GM12878 (cell line): Measurements from ENCODE around the gene BSCL2. TPM values are rescaled to one million over a fixed set of nuclear protein-coding genes. Genes with fewer than 3 reads are reported as not detected.
A peak's percentile ranks its signal among the peaks of the same experiment; 100 is the strongest.

Source experiments
- ATAC-seq: fragments of 200-7000 bp; cut with Tn5 transposase; 3 replicates; pipeline ENCODE4 v1.9.1; 2020; ENCODE audit warnings: mild to moderate bottlenecking, moderate library complexity
- BruUV-seq: library from RNA; stranded (reverse); fragments of 400-500 nt; replicated peaks from 2 replicates; lab custom pipeline; 2021; lab: Mats Ljungman, UMichigan
- CTCF ChIA-PET: fragments of 300-600 bp; sonication (Branson Sonifier 250); formaldehyde crosslinking; extraction: SDS; loops from one replicate; lab custom pipeline; 2021; ENCODE audit warnings: inconsistent platforms; lab: Yijun Ruan, JAX
- POLR2A ChIA-PET: fragments of 350-600 bp; formaldehyde crosslinking; extraction: SDS; loops from one replicate; lab custom pipeline; 2021; ENCODE audit warnings: inconsistent platforms; lab: Charles Lee
- RAD21 ChIA-PET: fragments of 300-600 bp; sonication (Branson Sonifier 250); formaldehyde crosslinking; loops from one replicate; lab custom pipeline; 2023; ENCODE audit warnings: antibody characterized with exemption; ENCODE audit not compliant: unreplicated experiment; lab: Charles Lee
- SMC1A ChIA-PET: fragments of 300-600 bp; sonication (Branson Sonifier 250); formaldehyde crosslinking; loops from one replicate; lab custom pipeline; 2023; ENCODE audit not compliant: unreplicated experiment, uncharacterized antibody; lab: Charles Lee
- DNase-seq: peaks from one replicate; pipeline ENCODE4 v3.0.0-alpha.2; 2011; ENCODE audit warnings: low read depth, low spot score
- FAIRE-seq: peaks from 3 replicates; lab custom pipeline; 2011; peaks lifted over from hg19 to GRCh38; lab: Jason Lieb, UNC
- H2AFZ ChIP-seq: 2 replicates; pipeline ENCODE4 v1.6.0; 2011; ENCODE audit warnings: low read depth, low read length, control low read depth; ENCODE audit not compliant: control insufficient read depth
- H3K27ac ChIP-seq: 2 replicates; pipeline ENCODE4 v1.5.1; 2011; ENCODE audit warnings: control low read depth; ENCODE audit not compliant: control insufficient read depth, insufficient read depth
- H3K27me3 ChIP-seq, 2 experiments: replicated peaks in 1 of 2; 2 replicates each; pipeline versions ENCODE4 v1.6.0 to v1.6.1; 2011; ENCODE audit warnings: low read length in 1 of 2; ENCODE audit not compliant: control insufficient read depth in 2 of 2, insufficient read depth in 2 of 2
- H3K36me3 ChIP-seq, 2 experiments: 2 replicates each; pipeline ENCODE4 v1.5.1; 2011; ENCODE audit warnings: low read length in 1 of 2; ENCODE audit not compliant: control insufficient read depth in 2 of 2, insufficient read depth in 2 of 2
- H3K4me1 ChIP-seq: 2 replicates; pipeline ENCODE4 v1.6.1; 2011; ENCODE audit warnings: mild to moderate bottlenecking, low read length, moderate library complexity, mixed read lengths; ENCODE audit not compliant: control insufficient read depth, insufficient read depth
- H3K4me2 ChIP-seq: 2 replicates; pipeline ENCODE4 v1.6.0; 2011; ENCODE audit warnings: control low read depth; ENCODE audit not compliant: control insufficient read depth, insufficient read depth
- H3K4me3 ChIP-seq: fragments of 200-600 bp; sonication (generic); 2 replicates; pipeline ENCODE4 v1.5.1; 2016
- H3K79me2 ChIP-seq: 2 replicates; pipeline ENCODE4 v1.6.0; 2011; ENCODE audit warnings: low read length; ENCODE audit not compliant: control insufficient read depth, insufficient read depth
- H3K9ac ChIP-seq: 2 replicates; pipeline ENCODE4 v1.8.0; 2011; ENCODE audit warnings: low read length, control low read depth, mixed read lengths; ENCODE audit not compliant: control insufficient read depth, insufficient read depth
- H3K9me3 ChIP-seq: replicated peaks from 3 replicates; pipeline ENCODE4 v1.5.1; 2011; ENCODE audit warnings: mild to moderate bottlenecking, low read length; ENCODE audit not compliant: control insufficient read depth, insufficient read depth
- H4K20me1 ChIP-seq: 2 replicates; pipeline ENCODE4 v1.6.0; 2011; ENCODE audit not compliant: control insufficient read depth, insufficient read depth
- NR2C2 ChIP-seq: IDR thresholded peaks from 2 replicates; pipeline ENCODE4 v1.6.1; 2011; ENCODE audit warnings: borderline replicate concordance, low read depth; ENCODE audit not compliant: control insufficient read depth, insufficient read length
- POLR2A ChIP-seq: IDR thresholded peaks from 2 replicates; pipeline ENCODE4 v1.6.1; 2011; ENCODE audit warnings: low read depth, mild to moderate bottlenecking, low read length
- POLR2AphosphoS5 ChIP-seq: IDR thresholded peaks from 2 replicates; pipeline ENCODE4 v1.6.1; 2011; ENCODE audit warnings: mild to moderate bottlenecking, low read length, inconsistent platforms
- SIN3A ChIP-seq: IDR thresholded peaks from 2 replicates; pipeline ENCODE4 v1.6.1; 2012; ENCODE audit warnings: low read depth, low read length, improper control_type of control experiment
- SMAD1 ChIP-seq: fragments of 450-650 bp; IDR thresholded peaks from 2 replicates; pipeline ENCODE4 v1.6.1; 2018; ENCODE audit warnings: mild to moderate bottlenecking, low read depth; ENCODE audit not compliant: partially characterized antibody
- WGBS: methylation state at CpG from one replicate; pipeline ENCODE4 v1.1.6; 2016; ENCODE audit warnings: low lambda C conversion rate; ENCODE audit not compliant: insufficient replicate concordance, insufficient coverage; ENCODE audit errors: missing lambda C conversion rate; 5-methylcytosine and 5-hydroxymethylcytosine counted together
- in situ Hi-C: fragments of 300-500 bp; cut with MboI; formaldehyde crosslinking; loops from 9 replicates; pipeline ENCODE4 v1.14.3; 2018; ENCODE audit warnings: mixed read lengths
- intact Hi-C: fragments of 100-400 bp; cut with micrococcal nuclease; formaldehyde crosslinking; loops from one replicate; pipeline ENCODE4 v1.14.2; 2022; ENCODE audit not compliant: unreplicated experiment
- polyA plus RNA-seq, 11 experiments: library from polyadenylated mRNA; depleted of rRNA in 4 of 11; unstranded in 6 of 11; stranded (reverse) in 5 of 11; fragments of >200 nt; fragmentation: Nextera tagmentation in 4 of 11; fragmentation: Illumina TruSeq in 1 of 11; extraction: Ambion mirVana in 4 of 11; extraction: Trizol in 1 of 11; gene quantifications; 1 replicate in 1 of 11; 2 replicates in 10 of 11; pipeline versions ENCODE4 v1.2.1 to v1.2.3, GENCODE V29; 2011 to 2016; ENCODE audit warnings: inconsistent platforms in 2 of 11, missing spikeins in 2 of 11, low read depth in 1 of 11
- total RNA-seq, 4 experiments: library from RNA; depleted of rRNA in 3 of 4; stranded (reverse); fragments of >200 nt in 3 of 4; fragmentation: Illumina TruSeq in 1 of 4; extraction: Trizol in 1 of 4; gene quantifications; 2 replicates each; pipeline versions ENCODE4 v1.2.1 to v1.2.3, GENCODE V29; 2013 to 2021
- TF ChIP-seq, protein P1 (sequence below): IDR thresholded peaks from 2 replicates; pipeline ENCODE4 v1.6.1; 2011; ENCODE audit warnings: low read depth, low read length, improper control_type of control experiment, borderline replicate concordance
- TF ChIP-seq, protein P2 (sequence below): IDR thresholded peaks from 2 replicates; pipeline ENCODE4 v1.6.1; 2012; ENCODE audit warnings: improper control_type of control experiment, low read depth, low read length; ENCODE audit not compliant: insufficient replicate concordance

Gene BSCL2
- total and polyA plus RNA-seq, 10 of the 15 experiments (the other 5 are each of a cell fraction or from before 2014, with no cell fraction given), result 12.3 to 57.9 (median 21.8) TPM

GRCh38 chr11:62708793-62709192 lies 1.6 kb upstream of the BSCL2 start:
- BruUV-seq, result no TSS peak
- H3K36me3 ChIP-seq, result peaks cover 16 to 17% of the 10 kb centered on the region in 2 experiments
- SMC1A ChIA-PET, result interaction anchor here (0.6 to 5.3 kb wide), 7 partner anchors 15 to 152 kb away, joined by 3 to 26 read pairs (median 3); partner anchors contain the start of genes HNRNPUL2, TAF6L and TTC9C
- peak overlapping the region; percentile 88 for H3K27ac ChIP-seq
- in situ Hi-C loops, result no loop called here
- RAD21 ChIA-PET, result interaction anchor here (0.6 to 1.8 kb wide), 7 partner anchors 18 to 152 kb away, joined by 3 to 8 read pairs (median 4); partner anchors contain the start of genes C11orf98, CSKMT, HNRNPUL2 and TAF6L
- peak overlapping the region; percentile 93 for H2AFZ ChIP-seq
- DNase-seq (no peak), FAIRE-seq (no peak), ATAC-seq (peak; percentile 8)
- CTCF ChIA-PET, result interaction anchor here (1.0 to 5.0 kb wide), 6 partner anchors 14 to 60 kb away, joined by 3 to 21 read pairs (median 6); partner anchors contain the start of genes HNRNPUL2, TTC9C and ZBTB3
- H3K4me2 ChIP-seq, result peak overlapping the region; percentile 98
- H3K27me3 ChIP-seq, result no peaks in the 10 kb centered on the region
- no peaks in the 10 kb centered on the region for H4K20me1 ChIP-seq
- peak overlapping the region; percentile 83 for H3K4me3 ChIP-seq
- 4% methylated on average over 7 of the region's 7 CpGs for WGBS
- peaks cover 37% of the 10 kb centered on the region for H3K4me1 ChIP-seq
- peak overlapping the region; percentile 90 for H3K9ac ChIP-seq
- TF ChIP-seq POLR2A (peak; percentile 33), POLR2AphosphoS5 (no peak)
- TF ChIP-seq, all 136 proteins: peak for 1
- POLR2A ChIA-PET, result interaction anchor here (0.6 to 7.6 kb wide), 14 partner anchors 18 to 147 kb away, joined by 4 to 79 read pairs (median 5); partner anchors contain the start of genes B3GAT3, C11orf98, CSKMT and HNRNPUL2
- Histone ChIP-seq H3K9me3 (no peaks in the 10 kb centered on the region), H3K79me2 (no peaks in the 10 kb centered on the region)
- intact Hi-C loops, result loop anchor here (1.0 to 5.0 kb wide), 2 partner anchors 19 to 106 kb away; partner anchors contain the start of genes HNRNPUL2 and MTA2

DNA sequence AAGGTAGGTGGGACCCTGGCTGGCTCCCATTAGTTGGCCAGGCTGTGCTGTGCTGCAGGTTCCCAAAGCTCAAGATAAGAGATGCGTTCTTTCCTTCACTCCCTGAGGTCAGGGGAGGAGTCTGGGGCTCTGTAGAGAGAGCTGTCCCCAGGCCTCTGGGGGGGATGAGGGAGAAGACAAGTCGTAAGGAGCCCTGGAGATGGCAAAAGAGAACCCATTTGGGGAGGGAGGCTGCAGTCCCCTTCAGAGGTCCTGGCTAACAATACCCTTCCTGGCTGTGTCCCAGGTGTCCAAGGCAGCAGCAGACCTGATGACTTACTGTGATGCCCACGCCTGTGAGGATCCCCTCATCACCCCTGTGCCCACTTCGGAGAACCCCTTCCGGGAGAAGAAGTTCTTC lies 1.2 kb upstream of the BSCL2 start:
- Histone ChIP-seq H3K27me3 (no peaks in the 10 kb centered on the region), H3K27ac (peak overlapping the region; percentile 88), H3K36me3 (peaks cover 12 to 17% of the 10 kb centered on the region in 2 experiments), H3K9ac (peak overlapping the region; percentile 90), H3K9me3 (no peaks in the 10 kb centered on the region), H3K4me2 (peak overlapping the region; percentile 98), H2AFZ (no peak overlapping the region), H4K20me1 (no peaks in the 10 kb centered on the region), H3K4me1 (peaks cover 35% of the 10 kb centered on the region), H3K4me3 (peak overlapping the region; percentile 83; the same call in 1 of the 2 replicates), H3K79me2 (no peaks in the 10 kb centered on the region)
- in situ Hi-C loops (no loop called here), intact Hi-C loops (loop anchor here (5.0 kb wide), 1 partner anchor 106 kb away; the partner anchor contains the start of gene MTA2)
- no peak for FAIRE-seq
- BruUV-seq, result no TSS peak
- 85% methylated on average over 5 of the region's 5 CpGs for WGBS
- ChIA-PET POLR2A (interaction anchor here (0.6 to 7.6 kb wide), 14 partner anchors 19 to 147 kb away, joined by 4 to 79 read pairs (median 5); partner anchors contain the start of genes B3GAT3, C11orf98, CSKMT and HNRNPUL2), SMC1A (interaction anchor here (0.9 to 5.3 kb wide), 5 partner anchors 16 to 151 kb away, joined by 3 to 26 read pairs (median 3); partner anchors contain the start of genes HNRNPUL2 and TTC9C), CTCF (interaction anchor here (0.8 to 5.0 kb wide), 6 partner anchors 14 to 61 kb away, joined by 3 to 21 read pairs (median 4); partner anchors contain the start of gene ZBTB3), RAD21 (interaction anchor here (1.0 to 1.7 kb wide), 4 partner anchors 43 to 78 kb away, joined by 3 to 8 read pairs (median 6); partner anchors contain the start of genes C11orf98, CSKMT and ZBTB3)
- ATAC-seq, result no peak
- DNase-seq, result no peak
- TF ChIP-seq SIN3A, result no peak
- TF ChIP-seq, protein P1, sequence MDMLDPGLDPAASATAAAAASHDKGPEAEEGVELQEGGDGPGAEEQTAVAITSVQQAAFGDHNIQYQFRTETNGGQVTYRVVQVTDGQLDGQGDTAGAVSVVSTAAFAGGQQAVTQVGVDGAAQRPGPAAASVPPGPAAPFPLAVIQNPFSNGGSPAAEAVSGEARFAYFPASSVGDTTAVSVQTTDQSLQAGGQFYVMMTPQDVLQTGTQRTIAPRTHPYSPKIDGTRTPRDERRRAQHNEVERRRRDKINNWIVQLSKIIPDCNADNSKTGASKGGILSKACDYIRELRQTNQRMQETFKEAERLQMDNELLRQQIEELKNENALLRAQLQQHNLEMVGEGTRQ, result no peak
- TF ChIP-seq NR2C2, result no peak
- TF ChIP-seq POLR2A, result no peak
- TF ChIP-seq, protein P2, sequence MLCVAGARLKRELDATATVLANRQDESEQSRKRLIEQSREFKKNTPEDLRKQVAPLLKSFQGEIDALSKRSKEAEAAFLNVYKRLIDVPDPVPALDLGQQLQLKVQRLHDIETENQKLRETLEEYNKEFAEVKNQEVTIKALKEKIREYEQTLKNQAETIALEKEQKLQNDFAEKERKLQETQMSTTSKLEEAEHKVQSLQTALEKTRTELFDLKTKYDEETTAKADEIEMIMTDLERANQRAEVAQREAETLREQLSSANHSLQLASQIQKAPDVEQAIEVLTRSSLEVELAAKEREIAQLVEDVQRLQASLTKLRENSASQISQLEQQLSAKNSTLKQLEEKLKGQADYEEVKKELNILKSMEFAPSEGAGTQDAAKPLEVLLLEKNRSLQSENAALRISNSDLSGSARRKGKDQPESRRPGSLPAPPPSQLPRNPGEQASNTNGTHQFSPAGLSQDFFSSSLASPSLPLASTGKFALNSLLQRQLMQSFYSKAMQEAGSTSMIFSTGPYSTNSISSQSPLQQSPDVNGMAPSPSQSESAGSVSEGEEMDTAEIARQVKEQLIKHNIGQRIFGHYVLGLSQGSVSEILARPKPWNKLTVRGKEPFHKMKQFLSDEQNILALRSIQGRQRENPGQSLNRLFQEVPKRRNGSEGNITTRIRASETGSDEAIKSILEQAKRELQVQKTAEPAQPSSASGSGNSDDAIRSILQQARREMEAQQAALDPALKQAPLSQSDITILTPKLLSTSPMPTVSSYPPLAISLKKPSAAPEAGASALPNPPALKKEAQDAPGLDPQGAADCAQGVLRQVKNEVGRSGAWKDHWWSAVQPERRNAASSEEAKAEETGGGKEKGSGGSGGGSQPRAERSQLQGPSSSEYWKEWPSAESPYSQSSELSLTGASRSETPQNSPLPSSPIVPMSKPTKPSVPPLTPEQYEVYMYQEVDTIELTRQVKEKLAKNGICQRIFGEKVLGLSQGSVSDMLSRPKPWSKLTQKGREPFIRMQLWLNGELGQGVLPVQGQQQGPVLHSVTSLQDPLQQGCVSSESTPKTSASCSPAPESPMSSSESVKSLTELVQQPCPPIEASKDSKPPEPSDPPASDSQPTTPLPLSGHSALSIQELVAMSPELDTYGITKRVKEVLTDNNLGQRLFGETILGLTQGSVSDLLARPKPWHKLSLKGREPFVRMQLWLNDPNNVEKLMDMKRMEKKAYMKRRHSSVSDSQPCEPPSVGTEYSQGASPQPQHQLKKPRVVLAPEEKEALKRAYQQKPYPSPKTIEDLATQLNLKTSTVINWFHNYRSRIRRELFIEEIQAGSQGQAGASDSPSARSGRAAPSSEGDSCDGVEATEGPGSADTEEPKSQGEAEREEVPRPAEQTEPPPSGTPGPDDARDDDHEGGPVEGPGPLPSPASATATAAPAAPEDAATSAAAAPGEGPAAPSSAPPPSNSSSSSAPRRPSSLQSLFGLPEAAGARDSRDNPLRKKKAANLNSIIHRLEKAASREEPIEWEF, result no peak
- no peak for TF ChIP-seq SMAD1
